WTC11 (cell line): Measurements from ENCODE around the gene PROX2. TPM values are rescaled to one million over a fixed set of nuclear protein-coding genes. Genes with fewer than 3 reads are reported as not detected.

ENCODE experiments used
- ATAC-seq: fragments of 200-7000 bp; cut with Tn5 transposase; 2 replicates; pipeline ENCODE4 v1.10.0; 2021; ENCODE audit warnings: mild to moderate bottlenecking, moderate library complexity
- CTCF ChIA-PET: fragments of 300-600 bp; sonication (Branson Sonifier 250); formaldehyde crosslinking; loops from one replicate; lab custom pipeline; 2021; ENCODE audit warnings: antibody characterized with exemption; lab: Charles Lee
- POLR2A ChIA-PET: fragments of 350-600 bp; sonication (Branson Sonifier 250); formaldehyde crosslinking; loops from one replicate; lab custom pipeline; 2021; ENCODE audit warnings: antibody characterized with exemption; lab: Charles Lee
- DNase-seq: peaks from one replicate; pipeline ENCODE4 v3.0.0; 2021; ENCODE audit warnings: low spot score
- H3K27ac Mint-ChIP-seq: 2 replicates; pipeline ENCODE4 v1.8.0; 2021; ENCODE audit warnings: mixed read lengths
- H3K27me3 Mint-ChIP-seq: 2 replicates; pipeline ENCODE4 v1.8.0; 2021; ENCODE audit warnings: low read depth, mild to moderate bottlenecking, moderate library complexity, mixed read lengths
- H3K36me3 Mint-ChIP-seq: 2 replicates; pipeline ENCODE4 v1.8.0; 2021; ENCODE audit warnings: mixed read lengths
- H3K4me1 Mint-ChIP-seq: 2 replicates; pipeline ENCODE4 v1.8.0; 2022; ENCODE audit warnings: mixed read lengths
- H3K4me3 Mint-ChIP-seq: 2 replicates; pipeline ENCODE4 v1.8.0; 2021; ENCODE audit warnings: mild to moderate bottlenecking, moderate library complexity, mixed read lengths
- H3K9me3 Mint-ChIP-seq: 2 replicates; pipeline ENCODE4 v1.8.0; 2021; ENCODE audit warnings: mixed read lengths
- AR ChIP-seq: fragments of 250-450 bp; sonication (Bioruptor Pico); IDR thresholded peaks from 2 replicates; pipeline ENCODE4 v1.9.0; 2021; ENCODE audit warnings: mild to moderate bottlenecking
- ATF1 ChIP-seq: sonication (generic); formaldehyde crosslinking; IDR thresholded peaks from 2 replicates; pipeline ENCODE4 v1.8.1; 2023; ENCODE audit warnings: mild to moderate bottlenecking, moderate library complexity, missing genetic modification reagents
- ATF2 ChIP-seq: sonication (generic); formaldehyde crosslinking; IDR thresholded peaks from 2 replicates; pipeline ENCODE4 v1.8.1; 2022; ENCODE audit warnings: low read depth, missing genetic modification reagents, borderline replicate concordance
- ATF3 ChIP-seq: sonication (generic); formaldehyde crosslinking; conservative IDR thresholded peaks from 2 replicates; pipeline ENCODE4 v1.8.1; 2022; ENCODE audit warnings: mild to moderate bottlenecking, missing genetic modification reagents
- CDX4 ChIP-seq: fragments of 250-450 bp; sonication (Bioruptor Pico); IDR thresholded peaks from 2 replicates; pipeline ENCODE4 v1.9.0; 2021; ENCODE audit warnings: moderate library complexity, mild to moderate bottlenecking, inconsistent platforms, borderline replicate concordance
- EMX1 ChIP-seq: fragments of 250-450 bp; sonication (Bioruptor Pico); IDR thresholded peaks from 2 replicates; pipeline ENCODE4 v1.8.0; 2021; ENCODE audit warnings: mild to moderate bottlenecking
- FOXP4 ChIP-seq: sonication (generic); formaldehyde crosslinking; IDR thresholded peaks from 2 replicates; pipeline ENCODE4 v1.8.0; 2022; ENCODE audit warnings: mild to moderate bottlenecking, missing genetic modification reagents
- GABPB1 ChIP-seq: sonication (generic); formaldehyde crosslinking; IDR thresholded peaks from 2 replicates; pipeline ENCODE4 v1.8.1; 2023; ENCODE audit warnings: mild to moderate bottlenecking, missing genetic modification reagents
- NFATC4 ChIP-seq: fragments of 250-450 bp; sonication (Bioruptor Pico); IDR thresholded peaks from 2 replicates; pipeline ENCODE4 v1.9.0; 2021; ENCODE audit warnings: mild to moderate bottlenecking
- NFE2L1 ChIP-seq: sonication (generic); formaldehyde crosslinking; IDR thresholded peaks from 2 replicates; pipeline ENCODE4 v1.8.1; 2023; ENCODE audit warnings: missing genetic modification reagents
- RELA ChIP-seq: sonication (generic); formaldehyde crosslinking; IDR thresholded peaks from 2 replicates; pipeline ENCODE4 v1.8.1; 2022; ENCODE audit warnings: missing genetic modification reagents, mild to moderate bottlenecking, borderline replicate concordance
- SMAD4 ChIP-seq: sonication (generic); formaldehyde crosslinking; IDR thresholded peaks from 2 replicates; pipeline ENCODE4 v1.8.0; 2022; ENCODE audit warnings: mild to moderate bottlenecking, missing genetic modification reagents
- SOX15 ChIP-seq: fragments of 250-450 bp; sonication (Bioruptor Pico); IDR thresholded peaks from 2 replicates; pipeline ENCODE4 v1.9.0; 2021; ENCODE audit warnings: mild to moderate bottlenecking
- SP1 ChIP-seq: sonication (generic); formaldehyde crosslinking; conservative IDR thresholded peaks from 2 replicates; pipeline ENCODE4 v1.8.1; 2022; ENCODE audit warnings: missing genetic modification reagents
- STAT6 ChIP-seq: sonication (generic); formaldehyde crosslinking; conservative IDR thresholded peaks from 2 replicates; pipeline ENCODE4 v1.8.1; 2023; ENCODE audit warnings: mild to moderate bottlenecking, low read depth, missing genetic modification reagents, moderate library complexity
- TCF7 ChIP-seq: sonication (generic); formaldehyde crosslinking; IDR thresholded peaks from 2 replicates; pipeline ENCODE4 v1.8.0; 2022; ENCODE audit warnings: mild to moderate bottlenecking, low read depth, missing genetic modification reagents, moderate library complexity
- ZNF232 ChIP-seq: sonication (generic); formaldehyde crosslinking; IDR thresholded peaks from 2 replicates; pipeline ENCODE4 v1.8.0; 2022; ENCODE audit warnings: mild to moderate bottlenecking, missing genetic modification reagents
- ZNF263 ChIP-seq: sonication (generic); formaldehyde crosslinking; IDR thresholded peaks from 2 replicates; pipeline ENCODE4 v1.8.1; 2022; ENCODE audit warnings: low read depth, mild to moderate bottlenecking, moderate library complexity, missing genetic modification reagents
- ZNF425 ChIP-seq: fragments of 250-450 bp; sonication (Bioruptor Pico); conservative IDR thresholded peaks from 2 replicates; pipeline ENCODE4 v1.9.0; 2021; ENCODE audit warnings: mild to moderate bottlenecking
- total RNA-seq: library from RNA; stranded (reverse); gene quantifications from 3 replicates; pipeline ENCODE4 v1.2.3, GENCODE V29; 2021
- TF ChIP-seq, protein P1 (sequence below): sonication (generic); formaldehyde crosslinking; IDR thresholded peaks from 2 replicates; pipeline ENCODE4 v1.8.0; 2022; ENCODE audit warnings: mild to moderate bottlenecking, missing genetic modification reagents
- TF ChIP-seq, protein P2 (sequence below): sonication (generic); formaldehyde crosslinking; IDR thresholded peaks from 2 replicates; pipeline ENCODE4 v1.8.1; 2022; ENCODE audit warnings: mild to moderate bottlenecking, moderate library complexity, missing genetic modification reagents

The PROX2 gene
- total RNA-seq, 1 experiment from 2014 or later = 0.04 TPM

DNA sequence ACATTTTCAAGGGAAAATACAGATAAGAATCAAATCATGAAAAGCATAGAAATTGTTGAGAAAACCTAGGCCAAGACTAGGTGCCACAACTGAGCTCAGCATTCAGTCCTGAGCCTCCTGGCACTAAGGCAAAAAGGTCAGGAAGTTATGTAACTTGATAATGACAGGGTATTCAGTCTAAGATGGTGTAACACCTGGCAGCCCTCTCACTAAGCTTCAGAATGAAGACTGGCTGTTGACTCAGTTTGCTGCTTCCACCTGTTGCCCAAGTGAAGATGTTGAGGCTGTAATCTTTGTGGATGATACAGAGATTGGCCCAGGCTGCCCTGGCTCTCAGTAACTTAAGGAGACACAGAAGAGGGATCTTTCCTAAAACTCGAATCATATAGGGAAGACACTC, 19.6 kb downstream of the PROX2 start:
- ChIA-PET POLR2A (no interaction called here), CTCF (interaction anchor here (0.9 to 8.9 kb wide), 6 partner anchors 22 to 247 kb away, joined by 3 to 241 read pairs (median 6); partner anchors contain the start of genes DLST and RPS6KL1)
- Mint-ChIP-seq H3K36me3 (no peaks in the 10 kb centered on the region), H3K4me3 (no peak overlapping the region), H3K4me1 (peaks cover 3% of the 10 kb centered on the region; the same call in 1 of the 2 replicates), H3K27ac (no peak overlapping the region), H3K9me3 (no peaks in the 10 kb centered on the region), H3K27me3 (no peaks in the 10 kb centered on the region)
- no peak for TF ChIP-seq SOX15 (CRISPR knock-in tag)
- TF ChIP-seq, protein P1, sequence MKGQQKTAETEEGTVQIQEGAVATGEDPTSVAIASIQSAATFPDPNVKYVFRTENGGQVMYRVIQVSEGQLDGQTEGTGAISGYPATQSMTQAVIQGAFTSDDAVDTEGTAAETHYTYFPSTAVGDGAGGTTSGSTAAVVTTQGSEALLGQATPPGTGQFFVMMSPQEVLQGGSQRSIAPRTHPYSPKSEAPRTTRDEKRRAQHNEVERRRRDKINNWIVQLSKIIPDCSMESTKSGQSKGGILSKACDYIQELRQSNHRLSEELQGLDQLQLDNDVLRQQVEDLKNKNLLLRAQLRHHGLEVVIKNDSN (CRISPR knock-in tag) = no peak
- TF ChIP-seq STAT6 (CRISPR knock-in tag) = no peak
- TF ChIP-seq SP1 (CRISPR knock-in tag) = no peak
- TF ChIP-seq, protein P2, sequence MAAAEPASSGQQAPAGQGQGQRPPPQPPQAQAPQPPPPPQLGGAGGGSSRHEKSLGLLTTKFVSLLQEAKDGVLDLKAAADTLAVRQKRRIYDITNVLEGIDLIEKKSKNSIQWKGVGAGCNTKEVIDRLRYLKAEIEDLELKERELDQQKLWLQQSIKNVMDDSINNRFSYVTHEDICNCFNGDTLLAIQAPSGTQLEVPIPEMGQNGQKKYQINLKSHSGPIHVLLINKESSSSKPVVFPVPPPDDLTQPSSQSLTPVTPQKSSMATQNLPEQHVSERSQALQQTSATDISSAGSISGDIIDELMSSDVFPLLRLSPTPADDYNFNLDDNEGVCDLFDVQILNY = no peak
- no peak for TF ChIP-seq ATF2 (CRISPR knock-in tag)
- no peak for TF ChIP-seq ZNF232 (CRISPR knock-in tag)
- no peak for TF ChIP-seq AR (CRISPR knock-in tag)
- no peak for TF ChIP-seq CDX4
- no peak for TF ChIP-seq ZNF263 (CRISPR knock-in tag)
- TF ChIP-seq ATF3 (CRISPR knock-in tag) = no peak
- TF ChIP-seq NFE2L1 = no peak
- DNase-seq (no peak), ATAC-seq (no peak)

- POLR2A ChIA-PET = no interaction called here
- TF ChIP-seq SMAD4 (CRISPR knock-in tag) (no peak), RELA (CRISPR knock-in tag) (no peak), EMX1 (CRISPR knock-in tag) (no peak), ZNF425 (CRISPR knock-in tag) (no peak), TCF7 (no peak), FOXP4 (CRISPR knock-in tag) (no peak), GABPB1 (CRISPR knock-in tag) (no peak), ATF1 (CRISPR knock-in tag) (no peak), NFATC4 (CRISPR knock-in tag) (no peak)
Observed at GRCh38 chr14:74855945-74856344, 20.0 kb downstream of the PROX2 start.

More at GRCh38 chr14:74855945-74856344, 20.0 kb downstream of the PROX2 start:
- Mint-ChIP-seq H3K4me3 (no peak overlapping the region), H3K27ac (no peak overlapping the region), H3K36me3 (no peaks in the 10 kb centered on the region), H3K27me3 (no peaks in the 10 kb centered on the region), H3K4me1 (no peaks in the 10 kb centered on the region), H3K9me3 (no peaks in the 10 kb centered on the region)
- ATAC-seq (no peak), DNase-seq (no peak)
- CTCF ChIA-PET = interaction anchor here (1.3 to 8.9 kb wide), 6 partner anchors 23 to 283 kb away, joined by 4 to 241 read pairs (median 6); partner anchors contain the start of gene RPS6KL1
